GM12801 (cell line): ENCODE data around the gene KCNQ5.

Source experiments
- TF ChIP-seq, protein P1 (sequence below): IDR thresholded peaks from one replicate; pipeline ENCODE4 v1.5.1; 2011; ENCODE audit warnings: control low read depth; ENCODE audit not compliant: insufficient read length; ENCODE audit errors: extremely low read depth

Gene KCNQ5

DNA sequence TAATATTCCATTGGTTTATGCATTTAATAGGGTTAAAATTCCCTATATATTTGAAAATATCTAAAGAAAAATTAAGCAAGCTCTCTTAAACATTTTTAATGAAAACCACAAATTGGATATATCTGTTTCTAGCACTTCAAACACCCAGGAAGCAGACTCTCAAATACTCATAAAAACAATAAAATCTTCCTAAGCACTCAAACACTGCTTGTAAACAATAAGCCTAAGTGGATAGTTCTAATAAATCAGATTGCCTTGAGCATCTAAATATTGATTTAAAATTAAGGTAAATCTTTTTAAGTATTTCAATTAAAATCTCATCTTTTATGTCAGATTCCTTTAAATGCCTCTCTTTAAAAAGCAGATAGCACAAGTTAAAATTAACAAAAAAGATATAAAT, 254.4 kb downstream of the KCNQ5 start:
- TF ChIP-seq, protein P1, sequence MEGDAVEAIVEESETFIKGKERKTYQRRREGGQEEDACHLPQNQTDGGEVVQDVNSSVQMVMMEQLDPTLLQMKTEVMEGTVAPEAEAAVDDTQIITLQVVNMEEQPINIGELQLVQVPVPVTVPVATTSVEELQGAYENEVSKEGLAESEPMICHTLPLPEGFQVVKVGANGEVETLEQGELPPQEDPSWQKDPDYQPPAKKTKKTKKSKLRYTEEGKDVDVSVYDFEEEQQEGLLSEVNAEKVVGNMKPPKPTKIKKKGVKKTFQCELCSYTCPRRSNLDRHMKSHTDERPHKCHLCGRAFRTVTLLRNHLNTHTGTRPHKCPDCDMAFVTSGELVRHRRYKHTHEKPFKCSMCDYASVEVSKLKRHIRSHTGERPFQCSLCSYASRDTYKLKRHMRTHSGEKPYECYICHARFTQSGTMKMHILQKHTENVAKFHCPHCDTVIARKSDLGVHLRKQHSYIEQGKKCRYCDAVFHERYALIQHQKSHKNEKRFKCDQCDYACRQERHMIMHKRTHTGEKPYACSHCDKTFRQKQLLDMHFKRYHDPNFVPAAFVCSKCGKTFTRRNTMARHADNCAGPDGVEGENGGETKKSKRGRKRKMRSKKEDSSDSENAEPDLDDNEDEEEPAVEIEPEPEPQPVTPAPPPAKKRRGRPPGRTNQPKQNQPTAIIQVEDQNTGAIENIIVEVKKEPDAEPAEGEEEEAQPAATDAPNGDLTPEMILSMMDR, result no peak

DNA sequence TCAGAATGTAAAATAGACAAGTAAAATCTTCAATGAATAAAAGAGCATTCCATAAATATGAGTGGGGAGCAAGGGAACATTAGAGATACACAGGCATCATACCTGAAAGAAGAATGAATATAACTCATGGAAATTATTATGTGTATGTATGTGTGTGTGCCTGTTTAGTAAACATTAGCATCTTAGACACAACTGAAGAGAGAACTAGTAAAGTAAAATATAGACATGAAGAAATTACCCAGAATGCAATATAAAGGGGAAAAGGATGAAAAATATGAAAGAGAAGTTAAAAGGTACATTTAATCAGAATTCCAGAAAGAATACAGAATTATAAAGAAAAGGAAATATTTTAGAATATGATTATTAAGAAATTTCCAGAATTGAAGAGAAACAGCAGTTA, 264.3 kb downstream of the KCNQ5 start:
- TF ChIP-seq, protein P1, result no peak

DNA sequence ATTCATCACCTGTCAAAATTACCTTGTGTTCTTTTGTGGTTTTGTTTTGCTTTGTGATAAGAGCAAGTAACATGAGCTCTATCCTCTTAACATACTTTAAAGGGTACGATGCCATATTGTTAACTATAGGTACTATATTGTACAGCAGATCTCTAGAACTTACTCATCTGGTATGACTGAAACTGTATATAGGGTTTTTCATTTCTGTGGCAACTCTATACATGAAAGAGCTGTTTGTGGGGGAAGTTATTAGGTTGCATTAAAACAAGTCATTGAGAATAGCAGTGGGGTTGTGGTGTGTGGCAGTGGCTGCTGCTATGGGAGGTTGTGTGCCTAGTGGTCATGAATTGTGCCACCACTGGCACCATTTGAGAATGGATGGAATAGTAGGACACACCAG, 268.4 kb downstream of the KCNQ5 start:
- TF ChIP-seq, protein P1, result no peak

DNA sequence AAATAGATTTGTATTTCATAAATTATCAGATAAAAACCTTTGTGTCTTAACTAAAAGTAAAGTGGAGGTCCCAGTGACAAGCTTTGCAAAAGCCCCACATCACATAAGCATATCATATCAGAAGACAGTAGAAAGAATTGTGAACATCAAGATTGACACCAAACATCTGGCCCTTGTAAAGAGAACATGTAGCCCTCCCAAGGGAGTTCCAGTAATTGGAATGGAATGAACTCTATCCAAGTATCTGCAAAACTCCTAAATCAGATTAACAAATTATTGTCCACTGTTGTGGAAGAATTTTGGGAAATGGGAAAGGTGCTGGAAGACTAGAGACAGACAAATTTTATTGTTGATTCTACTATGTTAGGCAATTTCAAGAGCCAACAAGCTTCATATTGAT, 268.8 kb downstream of the KCNQ5 start:
- TF ChIP-seq, protein P1, result no peak

DNA sequence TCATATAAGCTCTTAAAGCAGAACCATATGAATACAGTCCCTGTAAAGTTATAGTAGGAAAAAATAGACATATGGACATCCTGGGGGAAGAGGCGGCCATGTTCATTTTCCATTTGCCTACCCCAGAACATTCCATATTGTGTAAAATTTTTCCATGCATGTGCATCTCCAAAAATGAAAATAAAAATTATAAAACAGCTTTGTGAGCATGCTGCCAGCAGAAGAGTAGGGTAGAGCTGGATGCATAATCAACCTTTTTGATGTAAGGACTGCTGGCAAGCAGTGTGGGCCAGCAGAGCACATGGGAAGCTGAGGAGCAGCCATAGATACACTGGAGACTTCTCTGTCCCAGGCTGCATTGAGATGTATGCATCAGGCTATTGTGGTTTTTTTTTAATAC, 271.0 kb downstream of the KCNQ5 start:
- TF ChIP-seq, protein P1, result no peak

DNA sequence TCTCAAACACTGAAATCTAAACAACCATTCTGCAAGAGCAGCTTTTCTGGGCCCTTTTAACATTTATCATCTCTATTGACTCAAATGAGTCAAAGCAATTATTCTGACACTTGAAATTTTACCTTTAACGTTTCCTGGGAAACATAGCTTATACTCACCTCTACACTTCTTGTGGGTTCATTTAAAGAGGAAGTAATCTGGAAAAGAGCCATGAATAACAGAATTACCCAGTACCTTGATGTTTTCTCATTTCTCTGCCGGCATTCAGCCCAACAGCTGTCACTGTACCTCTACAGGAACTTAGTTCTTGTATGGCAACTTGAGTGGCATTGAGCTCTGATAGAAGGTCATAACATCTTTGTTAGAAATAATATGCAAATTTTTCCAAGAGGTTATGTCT, 272.2 kb downstream of the KCNQ5 start:
- TF ChIP-seq, protein P1, result no peak

DNA sequence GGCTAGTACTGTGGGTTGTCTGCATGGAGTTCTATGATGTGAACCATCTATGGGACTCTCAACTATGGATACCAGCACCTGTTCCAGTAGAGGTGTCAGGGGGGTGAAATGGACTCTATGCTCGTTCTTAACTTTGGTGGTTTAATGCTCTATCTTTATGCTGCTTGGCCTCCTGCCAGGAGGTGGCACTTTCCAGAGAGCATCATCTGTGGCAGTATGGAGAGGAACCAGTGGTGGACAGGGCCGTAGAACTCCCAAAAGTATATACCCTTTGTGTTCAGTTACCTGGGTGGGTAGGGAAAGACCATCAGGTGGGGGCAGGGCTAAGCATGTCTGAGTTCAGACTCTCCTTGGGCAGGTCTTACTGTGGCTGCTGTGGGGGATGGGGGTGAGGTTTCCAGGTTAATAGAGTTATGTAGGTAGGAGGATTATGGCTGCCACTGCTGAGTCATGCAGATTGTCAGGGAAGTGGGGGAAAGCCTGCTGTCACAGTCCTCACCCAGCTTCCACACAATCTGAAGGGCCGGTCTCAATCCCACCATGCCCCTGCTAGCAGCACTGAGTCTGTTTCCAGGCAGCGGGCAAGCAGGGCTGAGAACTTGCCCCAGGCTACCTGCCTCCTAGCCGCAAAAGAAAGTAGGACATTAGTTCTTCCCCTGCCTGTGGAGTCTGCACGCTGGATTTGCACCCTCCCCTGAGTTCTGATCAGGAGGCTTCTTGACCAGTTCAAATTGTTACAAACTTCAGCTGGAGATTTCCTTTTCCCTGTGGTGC, 284.0 kb downstream of the KCNQ5 start:
- TF ChIP-seq, protein P1, result no peak
